GM18517 (cell line): ENCODE data around the gene GBP1.
"Not testable (repeated sequence)": the region's sequence is repeated elsewhere in the genome, so short reads cannot be mapped to it uniquely, and the experiment has no call there.

Experiments
- ATAC-seq: cut with Tn5 transposase; IDR thresholded peaks from one replicate; pipeline ENCODE4 v1.9.1; 2021; ENCODE audit warnings: mild to moderate bottlenecking, moderate library complexity; ENCODE audit not compliant: unreplicated experiment

GBP1 gene

GRCh38 chr1:89065079-89065868, at the start of gene GBP1:
GBP1 (minus strand) TSS chr1:89065208; CDS start chr1:89063234, 1,974 bp downstream.
- ATAC-seq, result peak; percentile 71

DNA sequence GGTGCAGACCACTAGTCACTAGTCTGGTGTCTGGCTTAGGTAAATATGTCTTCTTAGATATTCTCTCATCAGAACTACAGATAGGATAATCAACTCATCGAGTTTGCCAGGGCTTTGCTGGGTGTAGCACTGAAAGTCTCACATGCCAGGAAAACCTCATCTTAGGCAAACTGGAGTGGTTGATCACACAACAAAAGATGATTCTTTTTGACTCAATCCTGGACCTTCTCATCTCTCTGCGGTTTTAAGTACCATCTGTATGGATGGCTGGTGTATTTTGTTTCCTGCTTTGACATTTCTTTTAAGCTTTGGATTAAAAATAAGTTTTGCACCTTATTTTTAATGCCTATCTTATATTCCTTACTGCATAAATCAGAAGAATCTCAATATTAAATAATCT, 49.7 kb upstream of the GBP1 start:
- ATAC-seq, result no peak

GRCh38 chr1:89112871-89113613, 48.0 kb upstream of the GBP1 start:
- ATAC-seq, result no peak

DNA sequence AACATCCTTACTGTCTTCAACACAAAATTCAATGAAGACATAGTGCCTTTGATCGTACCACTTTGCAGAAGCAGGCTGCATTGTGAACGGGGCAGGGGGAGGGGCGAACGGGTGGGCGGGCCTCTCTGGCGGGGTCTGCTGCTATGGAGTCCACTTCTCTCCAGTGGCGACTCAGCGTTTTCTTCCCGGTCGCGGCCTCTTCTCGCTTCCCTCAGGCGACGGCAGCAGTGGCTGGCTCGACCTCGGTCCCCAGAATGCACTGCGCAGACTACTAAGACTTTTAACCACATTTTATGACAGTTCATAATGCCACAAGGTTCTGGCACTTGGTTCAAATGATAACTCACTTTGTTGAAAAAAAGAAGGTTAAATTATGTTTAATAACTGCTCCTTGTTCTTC, 39.7 kb upstream of the GBP1 start:
- ATAC-seq, result no peak

GRCh38 chr1:89104147-89104546, 39.1 kb upstream of the GBP1 start:
- no peak for ATAC-seq

- no peak for ATAC-seq
Observed at GRCh38 chr1:89102021-89102420, 37.0 kb upstream of the GBP1 start.

- ATAC-seq, result no peak
Observed at GRCh38 chr1:89100412-89100811, 35.4 kb upstream of the GBP1 start.

GRCh38 chr1:89098857-89099256, 33.8 kb upstream of the GBP1 start:
- ATAC-seq, result no peak

- no peak for ATAC-seq
Observed at GRCh38 chr1:89095737-89096136, 30.7 kb upstream of the GBP1 start.

DNA sequence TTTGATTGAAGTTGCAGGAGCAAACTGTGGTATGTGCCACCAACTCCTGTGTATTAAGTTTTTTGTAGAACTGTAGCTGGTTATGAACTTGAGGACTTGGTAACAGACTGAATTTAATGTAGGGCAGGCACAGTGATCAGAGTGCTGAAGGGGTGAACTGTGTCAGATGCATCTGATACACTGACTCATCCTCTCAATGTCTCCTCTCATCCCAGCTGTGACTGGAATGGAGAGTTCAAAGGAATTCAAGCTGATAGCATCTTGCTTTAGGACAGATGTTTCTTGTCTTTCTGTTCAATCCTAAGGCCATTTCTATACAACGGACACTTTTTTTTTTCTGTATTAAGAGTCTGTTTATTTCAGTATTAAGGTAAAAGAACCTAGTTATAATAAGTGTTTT, 25.0 kb upstream of the GBP1 start:
- ATAC-seq, result no peak

- ATAC-seq, result no peak
Observed at GRCh38 chr1:89088572-89088971, 23.6 kb upstream of the GBP1 start.

DNA sequence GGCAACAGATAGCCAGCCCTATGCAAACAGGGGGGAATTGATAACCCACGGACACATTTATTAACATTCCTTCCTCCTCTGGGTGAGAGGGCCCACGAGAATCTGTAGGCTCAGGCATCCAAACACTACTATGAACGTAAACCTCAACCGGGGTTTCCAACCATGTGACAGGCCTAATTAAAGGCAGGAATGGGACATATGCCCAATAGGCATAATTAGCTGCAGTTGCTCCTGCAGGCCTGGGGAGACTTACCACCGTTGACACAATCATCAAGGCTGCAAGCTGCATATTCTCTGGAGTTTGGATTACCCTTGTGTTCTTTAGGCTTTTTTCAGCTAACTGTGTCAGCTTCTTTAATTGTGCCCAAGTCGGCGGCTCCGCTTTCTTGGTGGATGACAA, 22.2 kb upstream of the GBP1 start:
- no peak for ATAC-seq

DNA sequence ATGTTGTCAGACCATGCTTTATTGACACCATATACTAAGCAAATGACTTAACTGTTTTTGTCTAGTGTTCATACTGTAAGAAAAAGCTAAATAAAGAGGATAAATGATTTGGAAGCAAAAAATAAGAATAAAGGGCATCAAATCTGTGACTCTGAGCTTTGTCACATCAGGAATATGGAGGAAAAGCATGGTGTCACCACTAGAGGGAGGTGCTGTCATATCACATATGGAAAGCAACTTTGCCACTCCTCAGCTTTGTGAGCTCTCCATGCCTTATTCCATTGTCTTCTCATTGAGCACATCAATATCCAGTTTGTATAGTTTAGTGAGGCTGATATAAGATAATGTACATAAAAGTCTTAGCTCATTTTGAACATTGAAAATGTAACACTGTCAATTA, 20.8 kb upstream of the GBP1 start:
- no peak for ATAC-seq

GRCh38 chr1:89081005-89081404, 16.0 kb upstream of the GBP1 start:
- ATAC-seq, result no peak

DNA sequence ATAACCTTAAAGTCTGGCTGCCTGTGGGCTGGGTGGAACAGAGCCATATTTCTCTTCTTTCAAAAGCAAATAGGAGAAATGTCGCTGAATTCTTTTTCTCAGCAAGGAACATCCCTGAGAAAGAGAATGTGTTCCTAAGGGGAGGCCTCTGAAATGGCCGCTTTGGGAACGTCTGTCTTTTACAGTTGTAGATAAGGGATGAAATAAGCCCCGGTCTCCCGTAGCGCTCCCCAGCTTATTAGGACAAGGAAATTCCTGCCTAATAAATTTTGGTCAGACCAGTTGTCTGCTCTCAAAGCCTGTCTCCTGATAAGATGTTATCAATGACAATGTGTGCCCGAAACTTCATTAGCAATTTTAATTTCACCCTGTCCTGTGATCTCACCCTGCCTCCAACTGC, 15.1 kb upstream of the GBP1 start:
- not testable (repeated sequence) for ATAC-seq

GRCh38 chr1:89072466-89073065, 7.6 kb upstream of the GBP1 start:
- not testable (repeated sequence) for ATAC-seq

DNA sequence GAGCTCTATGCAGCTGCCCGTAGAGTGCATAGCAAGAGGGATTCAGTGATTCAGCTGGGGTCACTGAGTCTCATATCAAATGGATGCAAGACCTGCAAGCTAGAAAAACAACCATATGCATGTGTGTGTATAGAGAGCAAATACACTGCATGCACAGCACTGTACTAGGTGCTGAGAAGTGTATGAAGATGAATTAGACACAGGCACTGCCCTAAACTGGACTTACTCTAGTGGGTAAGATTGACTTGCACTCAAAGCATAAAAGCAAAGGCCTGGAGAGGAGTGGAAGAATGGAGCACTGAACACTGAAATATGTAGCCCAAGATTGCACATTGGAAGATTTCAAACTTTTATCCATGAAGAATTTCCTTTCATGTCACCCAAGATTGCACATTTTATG, 5.5 kb upstream of the GBP1 start:
- no peak for ATAC-seq

DNA sequence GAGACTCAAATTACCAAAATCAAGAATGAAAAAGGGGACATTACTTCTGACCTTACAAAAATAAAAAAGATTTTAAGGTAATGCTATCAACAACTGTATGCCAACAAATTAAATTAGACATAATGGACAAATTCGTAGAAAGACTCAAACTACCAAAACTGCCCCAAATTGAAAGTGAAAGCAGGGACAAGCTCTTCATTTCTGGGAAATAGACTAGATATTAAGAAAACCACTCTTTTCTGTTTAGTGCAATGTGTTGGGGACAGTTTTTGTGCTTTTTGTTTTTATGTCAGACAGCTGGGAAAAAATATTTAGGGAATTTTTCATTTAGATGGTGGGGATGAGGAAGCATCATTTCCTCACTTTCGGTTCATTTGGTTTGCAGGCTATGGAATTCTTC, 4.9 kb upstream of the GBP1 start:
- ATAC-seq, result no peak

GRCh38 chr1:89068291-89068690, 3.3 kb upstream of the GBP1 start:
- ATAC-seq, result no peak

GRCh38 chr1:89064632-89065031, 376 bp downstream of the GBP1 start:
- ATAC-seq, result peak; percentile 33

DNA sequence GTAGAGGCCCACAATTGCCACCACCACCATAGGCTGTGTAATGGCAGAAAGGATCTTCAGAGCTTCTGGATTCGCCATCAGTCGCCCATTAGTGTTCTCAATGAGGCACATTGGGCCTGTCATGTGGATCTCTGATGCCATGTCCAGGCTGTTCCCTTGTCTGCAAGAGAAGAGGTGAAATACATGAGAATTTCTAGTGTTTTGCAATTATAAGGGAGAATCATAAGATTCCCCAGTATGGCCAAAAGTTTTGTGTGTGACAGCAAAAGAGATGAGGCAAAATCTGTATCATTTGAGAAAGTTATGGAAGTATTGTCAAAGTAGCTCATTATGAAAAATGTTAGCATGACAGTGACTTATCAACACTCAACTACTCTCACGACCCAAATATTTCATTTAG, 1.9 kb downstream of the GBP1 start:
- ATAC-seq, result no peak

DNA sequence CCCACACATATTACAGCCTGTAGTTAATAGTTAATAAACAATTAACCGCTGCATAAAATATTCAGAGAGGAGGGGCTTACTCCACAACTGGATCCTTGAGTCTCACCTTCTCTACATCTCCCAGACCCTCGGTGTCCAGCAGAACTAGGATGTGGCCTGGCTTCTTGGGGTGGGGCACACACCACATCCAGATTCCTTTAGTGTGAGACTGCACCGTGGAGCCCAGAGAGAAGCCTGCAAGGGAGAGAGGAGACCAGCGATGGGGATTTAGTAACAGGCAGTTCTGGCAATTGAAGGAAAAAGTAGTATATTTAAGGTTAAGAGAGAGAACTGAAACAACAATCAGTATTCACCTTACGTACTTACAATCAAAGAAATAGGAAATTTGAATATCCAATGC, 4.9 kb downstream of the GBP1 start:
- ATAC-seq, result no peak
